GM19397 (cell line): ENCODE measurements around the gene CATSPERD.

Source experiments
- ATAC-seq: cut with Tn5 transposase; IDR thresholded peaks from one replicate; pipeline ENCODE4 v1.9.1; 2021; ENCODE audit warnings: mild to moderate bottlenecking, moderate library complexity; ENCODE audit not compliant: unreplicated experiment

CATSPERD gene

GRCh38 chr19:5825178-5825577 lies 104.7 kb downstream of the CATSPERD start:
- no peak for ATAC-seq

GRCh38 chr19:5826531-5827341 lies 106.3 kb downstream of the CATSPERD start:
- ATAC-seq, result no peak

GRCh38 chr19:5827342-5827890 lies 107.0 kb downstream of the CATSPERD start:
- no peak for ATAC-seq

GRCh38 chr19:5827891-5828660 lies 107.6 kb downstream of the CATSPERD start:
- ATAC-seq, result peak; percentile 70
